GM21786 (cell line): ENCODE results near the gene NMT1.
"Not testable (repeated sequence)": the region's sequence is repeated elsewhere in the genome, so short reads cannot be mapped to it uniquely, and the experiment has no call there.

Experiments used
- ATAC-seq: cut with Tn5 transposase; IDR thresholded peaks from one replicate; pipeline ENCODE4 v1.9.1; 2021; ENCODE audit not compliant: unreplicated experiment

NMT1 gene

GRCh38 chr17:45117848-45118646 lies 56.9 kb downstream of the NMT1 start:
- ATAC-seq: no peak

DNA sequence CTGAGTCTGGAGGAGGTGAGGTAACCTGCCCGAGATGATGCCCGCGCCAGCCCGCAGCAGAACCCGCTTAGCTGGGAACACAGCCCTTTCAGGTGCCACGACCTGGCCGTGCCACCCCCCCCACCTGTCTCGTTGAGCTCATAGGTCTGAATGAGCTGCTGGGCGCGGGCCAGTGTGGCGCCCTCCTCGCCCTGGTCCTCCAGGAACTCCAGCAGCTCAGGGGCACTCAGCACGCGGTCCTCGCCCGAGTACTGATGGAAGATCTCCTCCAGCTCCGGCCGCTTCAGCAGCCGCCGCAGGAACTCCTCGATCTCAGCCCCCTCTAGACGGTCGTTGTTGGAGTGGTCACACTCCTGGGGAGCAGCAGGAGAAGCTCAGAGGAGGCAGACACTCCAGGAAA lies 57.6 kb downstream of the NMT1 start:
- ATAC-seq: no peak

DNA sequence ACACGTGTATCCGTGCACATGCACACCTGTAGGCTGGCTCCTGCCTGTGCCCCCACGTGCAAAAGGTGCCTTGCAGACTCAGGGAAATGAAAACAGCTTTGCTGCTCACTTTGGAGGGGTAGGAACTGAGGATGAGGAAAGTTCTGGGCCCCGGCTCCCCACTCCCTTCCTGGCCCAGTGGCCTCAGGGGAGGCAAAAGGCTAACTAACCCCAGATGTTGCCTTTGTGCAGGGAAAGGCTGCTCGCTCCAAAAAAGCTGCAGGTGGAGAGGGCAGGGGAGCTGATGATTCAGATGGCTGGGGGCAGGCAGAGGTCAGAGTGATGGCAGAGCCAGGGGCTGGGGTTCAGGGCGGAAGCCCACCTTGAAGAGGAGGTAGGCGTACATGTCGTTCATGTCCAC lies 58.8 kb downstream of the NMT1 start:
- ATAC-seq: no peak

DNA sequence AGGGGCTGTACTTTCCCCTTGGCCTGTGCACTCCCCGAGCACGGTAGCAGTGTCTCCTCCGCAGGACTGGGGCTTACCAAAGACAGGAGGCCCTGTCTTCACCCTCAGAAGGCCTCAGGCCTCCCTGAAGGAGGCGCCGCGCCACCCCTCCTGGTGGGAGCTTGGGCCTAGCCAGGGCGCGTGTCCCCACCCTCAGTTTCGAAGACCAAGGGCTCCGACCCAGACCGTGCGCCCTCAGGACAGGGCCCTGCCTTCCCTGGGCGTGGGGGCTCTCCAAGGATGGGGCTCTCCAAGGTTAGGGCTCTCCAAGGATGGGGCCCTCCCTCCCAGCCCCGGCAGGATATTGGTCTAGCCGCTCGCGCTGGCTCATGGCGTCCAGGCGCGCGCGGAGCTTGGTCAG lies 59.4 kb downstream of the NMT1 start:
- ATAC-seq: no peak

- no peak for ATAC-seq
Observed at GRCh38 chr17:45121055-45121454, 59.9 kb downstream of the NMT1 start.

DNA sequence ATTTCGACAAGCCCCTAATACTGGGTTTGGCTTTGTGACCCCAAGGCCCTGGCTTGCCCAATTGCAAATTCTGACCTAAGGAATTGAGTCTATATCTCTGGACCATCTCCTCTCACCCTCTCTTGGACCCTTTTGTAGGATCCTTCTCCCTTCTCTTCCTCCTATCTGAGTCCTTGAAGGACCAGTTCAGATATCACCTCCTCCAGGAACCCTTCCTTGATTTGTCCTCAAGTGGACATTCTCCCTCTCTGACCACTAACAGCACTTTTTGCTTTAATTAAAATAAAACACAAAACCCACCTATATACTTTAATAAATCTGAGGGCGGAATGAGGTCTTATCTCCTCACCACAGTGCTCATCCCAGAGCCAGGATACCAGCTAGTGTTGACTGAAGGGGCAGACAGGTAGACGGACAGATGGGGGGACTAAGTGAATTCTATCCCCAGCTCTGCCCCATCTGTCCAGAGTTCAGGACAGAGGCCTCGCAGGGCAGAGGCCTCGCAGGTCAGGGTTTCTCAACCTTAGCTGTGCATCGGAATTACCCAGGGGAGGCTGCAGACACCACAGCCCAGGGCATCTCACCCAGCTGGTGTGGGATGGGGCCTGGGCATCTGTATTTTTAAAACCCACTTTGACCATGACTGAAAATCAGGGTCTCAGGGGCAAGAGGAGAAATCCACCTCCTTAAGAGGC lies 62.1 kb downstream of the NMT1 start:
- ATAC-seq: no peak

GRCh38 chr17:45123930-45124796 lies 63.0 kb downstream of the NMT1 start:
- no peak for ATAC-seq

DNA sequence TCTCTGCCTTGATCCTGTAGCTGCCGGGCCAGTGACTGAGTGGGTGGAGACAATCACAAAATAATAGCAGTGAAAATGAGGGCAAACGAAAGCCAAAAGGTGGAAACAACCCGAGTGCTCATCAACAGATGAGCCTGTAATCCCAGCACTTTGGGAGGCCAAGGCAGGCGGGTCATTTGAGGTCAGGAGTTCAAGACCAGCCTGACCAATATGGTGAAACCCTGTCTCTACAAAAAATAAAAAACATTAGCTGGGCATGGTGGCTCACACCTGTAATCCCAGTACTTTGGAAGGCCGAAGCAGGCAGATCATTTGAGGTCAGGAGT lies 63.6 kb downstream of the NMT1 start:
- not testable (repeated sequence) for ATAC-seq

- no peak for ATAC-seq
Observed at GRCh38 chr17:45125509-45125908, 64.4 kb downstream of the NMT1 start.

DNA sequence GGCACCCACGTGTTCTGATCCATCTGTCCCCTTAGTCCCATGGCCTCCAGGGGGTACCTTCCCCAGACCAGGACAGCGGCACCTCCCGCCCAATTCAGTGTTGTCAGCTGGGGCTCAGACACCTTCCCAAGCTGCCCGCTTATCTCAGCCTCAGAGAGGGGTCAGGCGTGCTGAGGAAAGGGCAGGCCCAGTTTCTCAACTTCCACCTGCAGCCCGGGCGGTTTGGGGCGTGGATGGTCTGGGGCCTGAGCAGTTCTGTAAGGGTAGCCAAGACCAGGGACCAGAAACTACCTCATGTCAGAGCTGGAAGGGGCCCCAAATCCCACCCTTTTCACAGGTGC lies 66.1 kb downstream of the NMT1 start:
- no peak for ATAC-seq

DNA sequence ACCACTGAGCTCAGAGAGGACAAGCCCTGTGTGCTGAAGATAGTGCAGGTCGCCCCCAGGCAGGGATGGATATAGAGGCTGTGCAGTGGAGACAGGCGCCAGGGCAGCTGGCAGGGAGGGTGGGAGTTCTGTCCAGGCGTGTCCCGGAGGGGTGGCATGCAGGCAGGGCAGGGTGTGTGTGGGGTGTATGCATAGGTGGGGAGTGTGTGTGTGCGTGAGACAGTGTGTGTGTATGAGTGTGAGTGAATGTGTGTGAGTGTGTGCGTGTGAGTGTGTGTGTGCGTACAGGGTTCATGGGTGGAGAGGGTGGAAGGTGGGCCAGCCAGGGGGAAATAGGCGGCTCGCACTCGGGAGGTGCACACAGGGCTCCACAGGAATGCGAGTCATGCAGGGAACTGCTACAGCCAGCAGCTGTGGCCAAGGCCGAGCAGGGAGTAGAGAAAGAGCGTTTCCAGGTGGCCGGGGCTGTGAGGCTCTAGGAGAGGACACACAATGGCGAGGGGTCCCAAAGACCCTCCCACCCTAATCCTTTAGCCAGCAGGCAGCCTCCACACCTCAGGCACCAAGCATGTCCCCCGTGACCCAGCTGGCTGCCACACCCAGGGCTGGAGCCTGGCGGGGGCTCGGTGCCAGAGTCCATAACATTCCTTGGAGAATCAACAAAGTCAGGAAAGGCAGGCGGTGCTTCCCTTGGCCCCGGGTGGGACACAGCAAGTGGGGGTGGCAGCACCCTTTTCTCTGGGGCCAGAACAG lies 66.6 kb downstream of the NMT1 start:
- ATAC-seq: no peak

GRCh38 chr17:45128331-45128730 lies 67.2 kb downstream of the NMT1 start:
- ATAC-seq: no peak

DNA sequence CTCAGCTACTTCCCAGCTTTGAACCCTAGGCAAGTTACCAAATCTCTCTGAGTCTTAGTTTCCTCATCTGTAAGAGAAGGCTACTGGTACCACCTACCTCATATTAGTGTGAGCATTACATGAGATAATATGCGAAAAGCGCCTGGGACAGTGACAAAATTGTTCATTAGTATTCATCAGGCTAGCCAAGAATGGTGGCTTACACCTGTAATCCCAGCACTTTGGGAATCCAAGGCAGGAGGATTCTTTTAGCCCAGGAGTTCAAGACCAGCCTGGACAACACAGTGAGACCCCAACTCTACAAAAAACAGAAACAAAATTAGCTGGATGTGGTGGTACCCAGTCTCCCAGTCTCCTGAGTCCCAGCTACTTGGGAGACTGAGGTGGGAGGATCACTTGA lies 67.9 kb downstream of the NMT1 start:
- ATAC-seq: no peak

DNA sequence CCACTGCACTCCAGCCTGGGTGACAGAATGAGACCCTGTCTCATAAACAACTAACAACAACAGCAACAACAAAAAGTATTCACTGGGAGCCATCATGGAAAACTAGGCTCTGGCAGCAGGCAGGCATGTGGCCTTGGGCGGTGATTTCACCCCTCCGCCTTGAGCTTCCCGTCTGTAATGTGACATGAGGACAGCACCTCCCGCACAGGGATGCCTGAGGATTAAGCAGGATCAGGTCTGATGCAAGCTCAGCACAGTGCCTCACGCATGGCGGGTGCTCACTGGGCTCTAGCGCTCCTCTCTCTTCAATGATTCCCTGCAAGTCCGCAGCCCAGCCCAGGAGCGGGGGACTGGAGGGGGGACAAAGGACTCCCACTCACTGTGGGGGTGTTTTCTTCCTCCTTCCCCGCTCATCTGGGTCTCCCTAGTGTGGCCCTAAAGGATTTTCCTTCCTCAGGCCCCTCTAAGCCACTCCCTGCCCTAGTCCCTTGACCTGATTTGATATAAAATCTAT lies 68.4 kb downstream of the NMT1 start:
- ATAC-seq: no peak

GRCh38 chr17:45129940-45130680 lies 69.0 kb downstream of the NMT1 start:
- ATAC-seq: no peak

DNA sequence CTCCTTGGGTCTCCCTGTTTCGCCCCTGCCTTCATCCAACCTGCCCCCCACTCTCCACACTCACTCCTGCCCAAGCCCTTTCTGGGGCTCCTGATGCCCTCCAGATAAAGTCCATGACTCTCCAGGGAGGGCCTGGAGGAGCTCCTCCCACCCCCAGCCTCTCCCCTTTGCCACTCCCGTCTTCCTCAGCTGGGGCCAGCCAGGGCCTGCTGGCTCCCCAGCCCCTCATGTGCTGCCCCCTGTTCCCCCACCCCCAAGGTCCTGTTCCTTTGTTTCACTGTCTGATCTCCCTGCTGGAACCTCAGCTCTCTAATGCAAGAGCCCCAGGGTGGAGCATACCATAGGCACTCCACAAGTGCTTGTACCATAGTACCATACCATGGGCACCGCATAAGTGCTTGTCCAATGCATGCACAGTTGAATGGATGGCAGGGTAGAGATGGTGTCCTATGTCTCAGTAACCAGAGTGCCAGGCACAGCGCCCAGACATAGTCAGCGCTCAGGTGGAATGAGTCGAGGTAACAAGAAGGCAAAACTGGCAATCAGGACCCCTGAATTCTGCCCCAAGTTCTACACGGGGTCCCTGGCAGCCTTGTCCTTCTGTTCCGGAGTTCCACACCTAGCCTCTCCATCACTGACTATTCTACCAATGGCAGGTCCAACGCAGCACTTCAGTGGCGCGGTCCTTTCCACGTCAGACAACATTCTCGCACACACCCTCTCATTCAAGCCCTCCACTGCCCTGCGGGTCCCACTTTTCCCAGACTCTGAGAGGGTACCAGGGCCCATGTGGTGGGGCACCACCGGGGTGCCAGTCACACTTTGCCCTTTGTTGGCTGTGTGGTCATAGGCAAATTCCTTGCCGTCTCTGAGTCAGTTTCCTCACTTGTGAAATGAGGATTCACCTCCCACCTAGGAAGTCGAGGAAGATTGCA lies 69.8 kb downstream of the NMT1 start:
- ATAC-seq: no peak

GRCh38 chr17:45131616-45132319 lies 70.7 kb downstream of the NMT1 start:
- ATAC-seq: no peak

- no peak for ATAC-seq
Observed at GRCh38 chr17:45132320-45132571, 71.1 kb downstream of the NMT1 start, which contains the start of gene PLCD3. Gene PLCD3 (minus strand): TSS chr17:45132515. CDS start chr17:45132410, 105 bp downstream.
